HL-60/S4 treated with retinoic acid at 250 ng/mL for 4 days and 3 days (cell line): ENCODE data around the gene MVD.

Experiments
- in situ Hi-C: fragments of 300-500 bp; cut with MboI; formaldehyde crosslinking; loops from 2 replicates; pipeline ENCODE4 v1.7.0; 2022; ENCODE audit warnings: low sequenced_read_pairs

MVD gene

DNA sequence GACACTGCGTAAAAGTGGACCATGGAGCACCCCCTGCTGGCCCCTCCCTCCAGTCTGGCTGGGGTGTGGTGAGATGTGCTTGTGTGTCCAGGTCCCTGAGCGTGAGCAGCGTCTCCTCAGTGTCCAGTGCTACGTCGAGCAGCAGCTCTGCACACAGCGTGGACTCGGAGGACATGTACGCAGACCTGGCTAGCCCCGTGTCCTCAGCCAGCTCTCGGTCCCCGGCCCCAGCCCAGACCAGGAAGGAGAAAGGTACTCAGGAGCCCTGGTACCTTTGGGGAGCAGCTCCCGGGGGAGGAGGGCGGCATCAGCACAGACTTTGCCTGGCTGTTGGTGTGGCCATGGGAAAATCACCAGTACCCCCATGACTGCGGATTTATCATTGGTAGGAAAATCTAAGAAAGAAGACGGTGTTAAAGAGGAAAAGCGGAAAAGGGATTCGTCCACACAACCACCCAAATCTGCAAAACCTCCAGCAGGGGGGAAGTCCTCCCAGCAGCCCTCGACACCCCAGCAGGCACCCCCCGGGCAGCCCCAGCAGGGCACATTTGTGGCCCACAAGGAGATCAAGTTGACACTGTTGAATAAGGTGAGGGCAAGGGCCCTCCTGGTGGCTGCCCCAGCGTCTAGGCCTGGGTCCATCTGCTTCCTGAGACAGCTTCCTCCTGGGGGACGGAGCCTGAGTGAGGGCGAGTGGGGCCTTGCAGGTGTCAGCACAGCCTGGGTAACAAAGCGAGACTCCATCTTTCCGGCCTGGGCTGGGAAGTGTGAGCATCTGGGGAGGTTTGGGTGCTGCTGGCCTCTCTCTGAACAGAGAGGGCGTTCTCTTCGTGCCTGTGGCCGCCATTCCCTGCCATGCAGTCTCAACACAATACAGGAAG lies 35.1 kb downstream of the MVD start:
- in situ Hi-C loops, result no loop called here

GRCh38 chr16:88626646-88627045 lies 36.2 kb downstream of the MVD start:
- in situ Hi-C loops, result no loop called here

GRCh38 chr16:88624977-88625576 lies 37.8 kb downstream of the MVD start:
- in situ Hi-C loops, result no loop called here

- in situ Hi-C loops, result no loop called here
These were observed 38.4 kb downstream of the MVD start for GRCh38 chr16:88624481-88624880.

DNA sequence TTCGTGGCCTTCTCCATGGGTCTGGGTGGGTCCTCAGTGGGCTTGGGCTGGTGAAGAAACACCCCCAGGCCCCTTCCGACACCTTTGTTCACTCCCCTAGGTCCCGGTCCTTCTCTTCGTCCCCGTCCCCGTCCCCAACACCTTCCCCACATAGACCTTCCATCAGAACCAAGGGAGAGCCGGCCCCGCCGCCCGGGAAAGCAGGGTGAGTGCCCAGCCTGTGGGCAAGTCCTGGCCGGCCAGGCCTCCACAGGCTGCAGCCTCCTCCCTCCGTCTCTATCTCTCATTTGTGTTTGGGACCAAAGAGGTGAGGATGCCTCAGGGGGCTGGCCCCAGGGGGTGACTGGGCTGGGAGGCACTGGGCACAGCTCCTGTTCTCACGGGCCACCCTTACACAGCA lies 39.0 kb downstream of the MVD start:
- in situ Hi-C loops, result no loop called here

GRCh38 chr16:88622866-88623265 lies 40.0 kb downstream of the MVD start:
- in situ Hi-C loops, result no loop called here

GRCh38 chr16:88622125-88622524 lies 40.8 kb downstream of the MVD start:
- in situ Hi-C loops, result no loop called here

- in situ Hi-C loops, result no loop called here
These were observed 42.8 kb downstream of the MVD start for GRCh38 chr16:88619859-88620815.

DNA sequence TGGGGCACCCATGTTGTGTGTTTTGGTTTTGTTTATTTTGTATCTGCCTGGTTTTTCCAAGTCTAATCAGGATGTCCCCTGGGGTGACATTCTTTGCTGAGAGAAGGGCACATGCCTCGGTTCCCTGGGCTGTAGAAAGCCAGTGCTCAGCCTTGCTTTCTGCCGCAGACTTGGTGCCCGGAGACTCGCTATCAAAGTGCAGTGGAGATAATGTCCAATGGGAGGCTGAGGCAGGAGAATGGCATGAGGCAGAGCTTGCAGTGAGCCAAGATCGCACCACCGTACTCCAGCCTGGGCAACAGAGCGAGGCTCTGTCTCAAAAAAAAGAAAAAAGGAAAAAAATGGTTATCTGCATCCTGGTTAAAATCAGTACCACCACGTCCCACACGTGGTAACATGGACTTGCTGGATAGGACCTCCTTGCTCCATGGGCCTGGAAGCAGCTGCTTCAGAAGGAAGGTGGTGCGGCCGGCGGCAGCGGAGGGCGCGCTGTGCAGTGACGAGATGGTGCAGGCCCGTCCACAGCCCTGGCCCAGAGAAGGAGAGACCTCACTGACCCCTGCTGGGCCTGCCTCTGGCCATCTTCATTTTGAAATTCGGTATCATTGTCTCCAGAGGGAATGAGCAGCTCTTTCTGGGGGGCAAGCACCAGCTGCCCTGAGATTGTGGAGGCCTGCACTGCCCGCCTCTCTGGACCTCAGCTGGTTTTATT lies 43.8 kb downstream of the MVD start:
- in situ Hi-C loops, result no loop called here

GRCh38 chr16:88618182-88618955 lies 44.5 kb downstream of the MVD start:
- in situ Hi-C loops, result no loop called here

- in situ Hi-C loops, result no loop called here
These were observed 45.4 kb downstream of the MVD start for GRCh38 chr16:88617268-88618031.

GRCh38 chr16:88616736-88617135 lies 46.2 kb downstream of the MVD start:
- in situ Hi-C loops, result no loop called here

DNA sequence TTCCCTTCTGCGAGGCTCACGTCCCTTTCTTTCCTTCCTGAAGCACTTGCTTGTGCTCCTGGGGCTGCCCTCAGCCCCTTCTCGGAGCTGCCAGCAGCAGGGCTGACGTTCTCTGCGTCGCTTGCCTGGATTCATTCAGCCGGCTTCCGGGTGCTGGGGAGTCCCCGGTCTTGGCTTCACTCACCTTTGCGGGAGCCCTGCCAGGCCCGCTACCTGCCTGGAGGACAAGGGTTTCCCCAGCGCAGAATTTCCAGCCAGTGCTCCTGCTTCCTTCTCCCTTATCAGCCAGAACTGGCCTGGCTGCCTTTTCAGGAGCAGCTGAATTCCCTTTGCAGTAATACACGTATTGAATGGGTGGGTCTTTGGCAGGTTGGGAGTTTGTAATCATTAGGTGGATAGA lies 46.6 kb downstream of the MVD start:
- in situ Hi-C loops, result no loop called here

DNA sequence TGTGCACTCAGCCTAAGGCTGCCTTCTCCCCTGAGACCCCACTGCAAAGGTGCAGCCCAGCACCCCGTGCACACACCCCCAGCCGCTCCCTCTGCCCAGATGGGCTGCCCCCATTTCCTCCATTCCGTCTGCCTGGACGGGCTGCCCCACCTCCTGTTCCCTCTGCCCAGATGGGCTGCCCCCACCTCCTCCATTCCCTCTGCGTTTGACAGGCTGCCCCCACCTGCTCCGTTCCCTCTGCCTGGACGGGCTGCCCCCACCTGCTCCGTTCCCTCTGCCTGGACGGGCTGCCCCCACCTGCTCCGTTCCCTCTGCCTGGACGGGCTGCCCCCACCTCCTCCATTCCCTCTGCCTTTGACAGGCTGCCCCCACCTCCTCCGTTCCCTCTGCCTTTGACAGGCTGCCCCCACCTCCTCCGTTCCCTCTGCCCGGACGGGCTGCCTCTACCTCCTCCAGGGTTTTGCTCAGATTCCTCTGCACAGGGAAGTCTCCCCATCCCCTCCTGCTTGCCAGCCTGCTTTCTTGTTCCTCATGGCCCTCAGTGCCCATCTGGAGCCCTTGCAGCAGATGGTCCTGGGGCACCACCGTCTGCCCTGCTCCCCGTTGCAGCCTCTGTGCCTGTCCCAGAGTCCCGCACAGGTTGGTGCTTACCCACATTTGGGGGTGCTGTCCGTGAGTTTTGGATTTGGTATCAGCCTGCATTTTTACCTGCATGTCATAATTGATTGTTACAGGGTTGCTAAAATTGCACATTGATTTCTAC lies 47.9 kb downstream of the MVD start:
- in situ Hi-C loops, result no loop called here

GRCh38 chr16:88613911-88614817 lies 48.7 kb downstream of the MVD start:
- in situ Hi-C loops, result no loop called here

GRCh38 chr16:88613293-88613692 lies 49.6 kb downstream of the MVD start:
- in situ Hi-C loops, result no loop called here
